ENCODE results near the gene IQSEC1.

Gene IQSEC1

DNA sequence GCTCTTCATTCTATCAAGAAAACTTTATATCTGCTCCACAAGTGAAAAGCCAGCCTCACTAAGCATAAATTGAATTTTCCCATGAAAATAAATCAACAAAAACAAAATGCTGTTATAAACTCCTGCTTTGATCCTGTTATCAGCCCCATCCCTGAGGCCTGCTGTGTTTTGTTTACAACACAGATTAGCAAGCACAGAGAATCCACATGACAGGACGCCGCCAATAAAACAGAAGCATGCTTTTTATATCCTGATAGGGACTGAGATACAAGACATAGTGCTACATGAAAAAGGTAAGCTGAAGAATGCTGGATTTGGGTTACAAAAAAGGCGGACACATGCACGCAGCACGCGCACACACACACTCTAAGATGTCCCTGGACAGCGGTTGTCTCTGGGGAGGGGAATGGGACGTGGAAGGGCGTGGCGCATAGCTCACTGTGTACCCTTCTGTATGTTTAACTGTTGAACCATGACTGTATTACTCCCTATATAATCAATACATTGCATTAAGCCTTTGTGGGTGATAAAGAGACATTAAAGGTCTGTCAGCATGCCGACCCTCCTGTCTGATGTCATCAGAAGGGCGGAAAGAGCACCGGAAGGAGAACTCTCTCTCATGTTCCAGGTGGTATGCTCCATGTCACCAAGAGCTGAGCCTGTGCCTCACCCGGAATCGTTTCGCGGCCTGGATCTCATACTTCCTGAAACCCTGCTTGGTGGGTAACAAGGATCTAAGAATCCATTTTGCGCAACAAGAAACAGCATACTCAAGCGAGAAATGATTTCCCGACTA, 93.9 kb downstream of the IQSEC1 start:
- H3K27ac ChIP-seq (ENCODE audit: low read length): no peak overlapping the region
- H3K9me3 ChIP-seq (ENCODE audit: control insufficient read depth in 2 of 2, low read length in 2 of 2): no peaks in the 10 kb centered on the region
- H3K36me3 ChIP-seq (ENCODE audit: control insufficient read depth in 2 of 2, insufficient read depth in 2 of 2, low read length in 2 of 2): no peaks in the 10 kb centered on the region
- no peaks in the 10 kb centered on the region for H3K27me3 ChIP-seq (ENCODE audit: control insufficient read depth in 1 of 2, insufficient read depth in 2 of 2, low read length in 2 of 2)
- H3K4me1 ChIP-seq (ENCODE audit: control insufficient read depth, insufficient read depth, low read length): peaks cover 8% of the 10 kb centered on the region
- H3K9ac ChIP-seq (ENCODE audit: low read length in 2 of 2): no peak overlapping the region
- H3K4me3 ChIP-seq (ENCODE audit: low read length in 2 of 2): no peak overlapping the region

DNA sequence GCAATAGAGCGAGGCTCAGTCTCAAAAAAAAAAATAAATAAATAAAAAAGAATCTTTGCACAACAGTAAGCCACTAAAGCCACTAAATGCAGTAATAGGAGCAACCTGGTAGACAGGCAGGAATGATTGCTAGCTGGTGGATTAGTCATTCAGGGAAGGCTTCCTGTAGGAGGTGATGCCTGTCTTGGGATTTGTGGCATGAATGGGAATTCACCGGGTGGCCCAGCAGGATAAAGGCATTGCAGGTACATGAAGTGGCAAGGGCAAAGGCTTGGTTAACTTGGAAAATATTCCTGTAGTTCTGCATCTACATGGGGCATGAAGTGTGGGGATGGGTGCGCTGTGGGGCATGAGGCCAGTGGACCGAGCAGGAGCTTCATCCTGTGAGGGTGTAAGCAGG, 94.5 kb downstream of the IQSEC1 start:
- Histone ChIP-seq H3K36me3 (ENCODE audit: control insufficient read depth in 2 of 2, insufficient read depth in 2 of 2, low read length in 2 of 2) (no peaks in the 10 kb centered on the region), H3K9me3 (ENCODE audit: control insufficient read depth in 2 of 2, low read length in 2 of 2) (no peaks in the 10 kb centered on the region), H3K27me3 (ENCODE audit: control insufficient read depth in 1 of 2, insufficient read depth in 2 of 2, low read length in 2 of 2) (no peaks in the 10 kb centered on the region), H3K4me3 (ENCODE audit: low read length in 2 of 2) (no peak overlapping the region), H3K4me1 (ENCODE audit: control insufficient read depth, insufficient read depth, low read length) (peaks cover 2% of the 10 kb centered on the region), H3K27ac (ENCODE audit: low read length) (no peak overlapping the region), H3K9ac (ENCODE audit: low read length in 2 of 2) (no peak overlapping the region)

DNA sequence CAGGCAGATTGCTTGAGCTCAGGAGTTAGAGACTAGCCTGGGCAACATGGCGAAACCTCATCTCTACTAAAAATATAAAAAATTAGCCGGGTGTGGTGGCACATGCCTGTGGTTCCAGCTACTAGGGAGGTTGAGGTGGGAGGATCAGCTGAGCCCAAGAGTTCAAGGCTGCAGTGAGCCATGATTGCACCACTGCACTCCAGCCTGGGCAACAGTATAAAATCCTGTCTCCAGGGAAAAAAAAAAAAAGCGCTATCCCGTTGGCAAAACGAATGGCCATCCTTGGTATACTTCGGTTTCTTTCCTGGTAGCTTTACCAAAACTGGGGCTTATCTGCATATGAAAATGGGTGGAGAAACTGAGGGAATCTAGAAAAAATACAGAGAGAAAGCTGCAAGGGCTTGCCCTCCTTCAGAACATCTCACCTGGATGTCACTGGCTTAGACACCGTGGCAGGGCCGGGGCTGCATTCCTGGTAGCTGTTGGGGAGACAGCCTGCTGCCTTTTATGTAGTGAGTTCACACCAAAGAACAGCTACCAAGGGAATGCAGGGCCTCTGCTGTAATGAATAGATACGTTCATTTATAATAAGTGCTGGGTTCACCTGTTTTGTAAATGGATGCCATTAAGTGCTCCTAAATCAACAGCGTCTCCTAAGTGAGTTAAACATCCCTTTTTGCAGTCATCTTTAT, 96.0 kb downstream of the IQSEC1 start:
- no peak overlapping the region for H3K4me3 ChIP-seq (ENCODE audit: low read length in 2 of 2)
- no peaks in the 10 kb centered on the region for H3K27me3 ChIP-seq (ENCODE audit: control insufficient read depth in 1 of 2, insufficient read depth in 2 of 2, low read length in 2 of 2)
- H3K36me3 ChIP-seq (ENCODE audit: control insufficient read depth in 2 of 2, insufficient read depth in 2 of 2, low read length in 2 of 2): no peaks in the 10 kb centered on the region
- no peak overlapping the region for H3K27ac ChIP-seq (ENCODE audit: low read length)
- no peaks in the 10 kb centered on the region for H3K9me3 ChIP-seq (ENCODE audit: control insufficient read depth in 2 of 2, low read length in 2 of 2)
- no peak overlapping the region for H3K9ac ChIP-seq (ENCODE audit: low read length in 2 of 2)
- peaks cover 2% of the 10 kb centered on the region for H3K4me1 ChIP-seq (ENCODE audit: control insufficient read depth, insufficient read depth, low read length)

DNA sequence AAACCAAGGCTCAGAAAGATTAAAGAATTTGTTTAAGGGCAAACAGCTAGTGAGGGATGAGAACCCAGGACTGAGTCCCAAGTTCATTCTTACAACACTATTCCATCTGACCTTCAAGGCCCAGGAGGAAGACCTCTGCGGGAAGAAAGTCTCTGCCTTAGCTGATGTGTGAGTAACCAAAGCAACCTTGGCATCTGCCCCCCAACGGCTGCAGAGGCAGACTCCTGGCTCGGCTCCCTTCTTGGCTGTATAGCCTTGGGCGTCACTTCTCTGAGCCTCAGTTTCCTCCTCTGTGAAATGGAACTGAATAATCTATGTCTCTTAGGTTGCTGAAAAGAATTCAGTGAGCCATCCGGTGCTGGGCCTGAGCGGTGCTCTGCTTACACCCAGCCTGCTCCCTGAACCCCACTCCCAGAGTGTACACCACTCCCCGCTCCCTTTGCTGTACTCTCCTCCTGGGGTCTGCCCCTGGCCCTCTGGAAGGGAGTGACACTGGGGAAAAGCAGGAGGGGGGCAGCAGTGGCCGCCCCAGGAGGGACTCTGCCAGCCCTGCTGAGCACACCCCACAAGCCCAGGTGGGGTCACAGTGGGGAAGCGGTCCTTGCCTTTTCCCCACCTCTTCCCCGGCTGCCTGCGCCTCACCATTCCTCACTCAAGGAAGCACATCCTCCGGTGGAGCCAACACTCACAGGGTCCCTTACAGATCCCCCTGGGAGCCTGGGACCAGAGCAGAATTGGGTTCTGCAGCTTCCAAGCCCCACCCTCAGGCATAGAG, 97.3 kb downstream of the IQSEC1 start:
- Histone ChIP-seq H3K4me1 (ENCODE audit: control insufficient read depth, insufficient read depth, low read length) (peaks cover 2% of the 10 kb centered on the region), H3K36me3 (ENCODE audit: control insufficient read depth in 2 of 2, insufficient read depth in 2 of 2, low read length in 2 of 2) (no peaks in the 10 kb centered on the region), H3K9ac (ENCODE audit: low read length in 2 of 2) (no peak overlapping the region), H3K27ac (ENCODE audit: low read length) (no peak overlapping the region), H3K9me3 (ENCODE audit: control insufficient read depth in 2 of 2, low read length in 2 of 2) (no peaks in the 10 kb centered on the region), H3K27me3 (ENCODE audit: control insufficient read depth in 1 of 2, insufficient read depth in 2 of 2, low read length in 2 of 2) (no peaks in the 10 kb centered on the region), H3K4me3 (ENCODE audit: low read length in 2 of 2) (no peak overlapping the region)

DNA sequence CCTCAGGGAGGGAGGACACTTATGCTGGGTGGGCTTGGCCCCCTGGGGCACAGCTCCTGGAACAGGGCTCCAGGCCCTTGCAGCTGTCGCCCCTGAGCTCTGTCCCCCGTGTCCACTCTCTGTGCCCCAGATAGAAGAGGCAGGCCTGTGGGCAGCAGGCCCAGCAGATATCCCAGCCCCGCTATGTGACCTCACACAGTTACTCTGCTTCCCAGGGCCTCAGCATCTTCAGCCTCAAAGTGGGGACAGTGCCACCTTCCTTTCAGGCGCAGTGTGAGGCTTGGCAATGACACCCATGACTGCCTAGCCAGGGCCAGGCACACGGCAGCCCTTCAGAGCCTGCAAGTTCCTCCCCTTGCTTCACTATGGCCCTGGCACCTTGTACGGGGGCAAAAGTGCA, 98.4 kb downstream of the IQSEC1 start:
- Histone ChIP-seq H3K9me3 (ENCODE audit: control insufficient read depth in 2 of 2, low read length in 2 of 2) (no peaks in the 10 kb centered on the region), H3K36me3 (ENCODE audit: control insufficient read depth in 2 of 2, insufficient read depth in 2 of 2, low read length in 2 of 2) (no peaks in the 10 kb centered on the region), H3K27me3 (ENCODE audit: control insufficient read depth in 1 of 2, insufficient read depth in 2 of 2, low read length in 2 of 2) (no peaks in the 10 kb centered on the region), H3K27ac (ENCODE audit: low read length) (no peak overlapping the region), H3K4me3 (ENCODE audit: low read length in 2 of 2) (no peak overlapping the region), H3K9ac (ENCODE audit: low read length in 2 of 2) (no peak overlapping the region), H3K4me1 (ENCODE audit: control insufficient read depth, insufficient read depth, low read length) (peaks cover 6% of the 10 kb centered on the region)

DNA sequence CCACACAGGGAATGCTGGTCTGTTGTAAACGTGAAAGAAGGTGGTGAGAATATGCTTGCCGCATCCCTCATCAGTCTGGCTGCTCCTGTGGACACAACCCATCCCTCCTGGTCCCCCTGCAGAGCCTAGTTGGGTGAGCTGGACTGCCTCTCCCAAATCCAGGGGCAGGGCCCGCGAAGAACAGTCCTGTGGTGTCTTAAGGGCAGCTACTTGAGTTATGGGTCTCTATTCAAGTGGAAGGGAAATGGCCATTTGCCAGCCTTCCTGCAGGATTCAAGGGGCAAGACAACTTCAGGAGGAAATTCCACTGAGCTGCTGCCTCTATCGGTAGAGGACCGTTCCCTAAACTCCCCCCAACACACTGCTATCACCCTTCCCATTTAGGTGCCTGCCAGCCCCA, 98.9 kb downstream of the IQSEC1 start:
- Histone ChIP-seq H3K4me1 (ENCODE audit: control insufficient read depth, insufficient read depth, low read length) (peaks cover 11% of the 10 kb centered on the region), H3K27me3 (ENCODE audit: control insufficient read depth in 1 of 2, insufficient read depth in 2 of 2, low read length in 2 of 2) (no peaks in the 10 kb centered on the region), H3K4me3 (ENCODE audit: low read length in 2 of 2) (no peak overlapping the region), H3K9me3 (ENCODE audit: control insufficient read depth in 2 of 2, low read length in 2 of 2) (no peaks in the 10 kb centered on the region), H3K36me3 (ENCODE audit: control insufficient read depth in 2 of 2, insufficient read depth in 2 of 2, low read length in 2 of 2) (no peaks in the 10 kb centered on the region), H3K9ac (ENCODE audit: low read length in 2 of 2) (no peak overlapping the region), H3K27ac (ENCODE audit: low read length) (no peak overlapping the region)

DNA sequence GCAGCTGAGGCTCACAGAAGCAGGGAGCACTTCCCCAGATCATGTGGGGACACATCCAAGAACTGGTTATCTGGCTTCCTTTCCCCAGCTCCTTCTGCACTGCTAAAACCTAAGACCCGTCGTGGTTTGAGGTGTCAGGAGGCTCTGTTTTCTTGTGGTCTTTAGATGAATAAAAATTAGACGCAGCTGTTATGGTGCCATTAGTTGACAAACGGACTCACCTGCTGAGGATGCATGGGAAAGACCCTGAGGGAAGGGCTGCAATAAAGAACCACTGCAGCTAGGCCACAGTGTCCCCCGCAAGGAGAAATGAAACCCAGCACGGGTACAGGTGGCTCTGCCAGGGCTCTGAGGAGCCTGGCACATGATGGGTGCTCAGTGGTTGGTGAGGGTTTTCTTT, 99.4 kb downstream of the IQSEC1 start:
- Histone ChIP-seq H3K9ac (ENCODE audit: low read length in 2 of 2) (no peak overlapping the region), H3K27me3 (ENCODE audit: control insufficient read depth in 1 of 2, insufficient read depth in 2 of 2, low read length in 2 of 2) (no peaks in the 10 kb centered on the region), H3K27ac (ENCODE audit: low read length) (no peak overlapping the region), H3K9me3 (ENCODE audit: control insufficient read depth in 2 of 2, low read length in 2 of 2) (no peaks in the 10 kb centered on the region), H3K36me3 (ENCODE audit: control insufficient read depth in 2 of 2, insufficient read depth in 2 of 2, low read length in 2 of 2) (no peaks in the 10 kb centered on the region), H3K4me3 (ENCODE audit: low read length in 2 of 2) (no peak overlapping the region), H3K4me1 (ENCODE audit: control insufficient read depth, insufficient read depth, low read length) (peaks cover 16% of the 10 kb centered on the region)

DNA sequence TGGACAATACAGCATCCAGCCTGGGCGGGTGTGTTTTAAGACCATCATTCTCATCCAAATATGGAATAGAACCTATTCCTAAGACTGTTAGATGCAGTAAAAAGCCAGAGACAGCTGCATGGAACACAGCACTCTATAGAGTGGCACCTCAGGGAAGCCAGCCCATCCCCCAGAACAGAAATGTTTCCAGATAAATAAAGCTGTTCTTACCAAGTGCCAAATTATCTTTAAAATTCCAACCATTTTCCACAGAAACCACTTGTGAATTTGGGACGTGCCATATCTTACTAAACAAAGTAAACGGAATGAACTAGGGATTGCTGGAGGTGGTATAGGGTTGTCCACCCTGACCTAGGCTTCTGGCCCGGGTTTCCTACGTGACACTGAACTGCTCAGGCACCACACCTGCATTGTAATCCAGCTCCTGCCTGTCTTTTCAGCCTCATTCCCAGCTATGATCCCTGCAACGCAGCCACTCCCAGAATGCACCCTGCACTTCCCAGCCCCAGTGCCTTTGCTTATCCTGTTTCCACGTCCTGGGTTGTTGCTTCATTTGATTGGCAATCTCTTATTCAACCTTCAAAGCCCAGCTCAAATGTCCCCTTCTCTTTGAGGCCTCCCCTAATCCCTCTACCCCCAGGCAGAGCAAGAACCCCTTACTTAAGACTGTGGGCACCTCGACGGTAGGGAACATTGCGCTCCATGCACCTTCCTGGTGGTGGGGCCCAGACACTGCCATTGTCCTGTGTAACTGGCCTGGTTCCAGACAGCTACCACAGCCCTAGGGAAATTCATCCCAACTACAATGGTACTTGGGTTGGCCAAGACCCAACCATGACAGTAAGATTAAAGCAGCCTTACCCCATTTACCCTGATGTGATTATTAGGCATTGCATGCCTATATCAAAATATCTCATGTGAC, 100.2 kb downstream of the IQSEC1 start:
- peaks cover 23% of the 10 kb centered on the region for H3K4me1 ChIP-seq (ENCODE audit: control insufficient read depth, insufficient read depth, low read length)

DNA sequence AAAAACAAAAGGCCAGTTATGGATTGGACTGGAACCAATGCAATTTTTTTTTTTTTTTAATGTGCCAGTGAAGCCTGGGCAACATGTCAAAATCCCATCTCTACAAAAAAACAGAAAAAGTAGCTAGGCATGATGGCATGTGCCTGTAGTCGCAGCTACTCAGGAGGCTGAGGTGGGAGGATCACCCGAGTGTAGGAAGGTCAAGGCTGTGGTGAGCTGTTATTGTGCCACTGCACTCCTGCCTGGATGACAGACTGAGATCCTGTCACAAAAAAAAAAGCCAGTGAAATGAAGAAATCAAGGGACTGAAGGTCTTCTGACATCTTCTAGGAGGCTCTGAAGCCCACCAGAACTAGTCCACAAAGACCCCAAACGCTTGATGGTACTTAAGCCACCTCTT, 101.2 kb downstream of the IQSEC1 start:
- Histone ChIP-seq H3K36me3 (ENCODE audit: control insufficient read depth in 2 of 2, insufficient read depth in 2 of 2, low read length in 2 of 2) (no peaks in the 10 kb centered on the region), H3K4me1 (ENCODE audit: control insufficient read depth, insufficient read depth, low read length) (peaks cover 27% of the 10 kb centered on the region), H3K27me3 (ENCODE audit: control insufficient read depth in 1 of 2, insufficient read depth in 2 of 2, low read length in 2 of 2) (no peaks in the 10 kb centered on the region), H3K9ac (ENCODE audit: low read length in 2 of 2) (no peak overlapping the region), H3K4me3 (ENCODE audit: low read length in 2 of 2) (no peak overlapping the region), H3K27ac (ENCODE audit: low read length) (no peak overlapping the region), H3K9me3 (ENCODE audit: control insufficient read depth in 2 of 2, low read length in 2 of 2) (no peaks in the 10 kb centered on the region)

More for the DNA sequence above, 100.2 kb downstream of the IQSEC1 start:
- H3K4me3 ChIP-seq (ENCODE audit: low read length in 2 of 2): no peak overlapping the region
- no peaks in the 10 kb centered on the region for H3K36me3 ChIP-seq (ENCODE audit: control insufficient read depth in 2 of 2, insufficient read depth in 2 of 2, low read length in 2 of 2)
- no peak overlapping the region for H3K9ac ChIP-seq (ENCODE audit: low read length in 2 of 2)
- no peaks in the 10 kb centered on the region for H3K27me3 ChIP-seq (ENCODE audit: control insufficient read depth in 1 of 2, insufficient read depth in 2 of 2, low read length in 2 of 2)
- H3K9me3 ChIP-seq (ENCODE audit: control insufficient read depth in 2 of 2, low read length in 2 of 2): no peaks in the 10 kb centered on the region
- H3K27ac ChIP-seq (ENCODE audit: low read length): no peak overlapping the region

DNA sequence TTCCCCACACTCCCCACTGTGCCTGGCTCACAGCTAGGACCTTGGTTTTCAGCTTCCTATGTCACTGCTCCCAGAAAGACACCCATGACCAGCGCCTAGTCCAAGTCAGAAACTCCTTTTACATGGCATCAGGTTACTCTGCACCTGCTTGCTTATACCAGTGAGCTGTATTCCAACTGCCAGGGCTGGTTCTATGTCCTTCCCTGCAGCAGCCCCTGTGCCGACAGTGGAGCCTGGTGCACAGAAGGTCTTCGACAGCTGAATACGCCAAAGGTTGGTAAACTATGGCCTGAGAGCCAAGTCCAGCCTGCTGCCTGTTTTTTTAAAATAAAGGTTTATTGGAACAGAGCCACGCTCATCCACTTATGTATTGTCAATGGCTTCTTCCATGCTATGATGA, 102.5 kb downstream of the IQSEC1 start:
- no peaks in the 10 kb centered on the region for H3K36me3 ChIP-seq (ENCODE audit: control insufficient read depth in 2 of 2, insufficient read depth in 2 of 2, low read length in 2 of 2)

More for the DNA sequence above, 102.5 kb downstream of the IQSEC1 start:
- H3K27me3 ChIP-seq (ENCODE audit: control insufficient read depth in 1 of 2, insufficient read depth in 2 of 2, low read length in 2 of 2): no peaks in the 10 kb centered on the region
- no peaks in the 10 kb centered on the region for H3K9me3 ChIP-seq (ENCODE audit: control insufficient read depth in 2 of 2, low read length in 2 of 2)
- no peak overlapping the region for H3K9ac ChIP-seq (ENCODE audit: low read length in 2 of 2)
- H3K27ac ChIP-seq (ENCODE audit: low read length): no peak overlapping the region
- peaks cover 40% of the 10 kb centered on the region for H3K4me1 ChIP-seq (ENCODE audit: control insufficient read depth, insufficient read depth, low read length)
- no peak overlapping the region for H3K4me3 ChIP-seq (ENCODE audit: low read length in 2 of 2)
